HEK293 (cell line): ENCODE data around the gene IP6K2.

Experiments
- REPIN1 ChIP-seq: fragments of 450-650 bp; formaldehyde crosslinking; IDR thresholded peaks from 2 replicates; pipeline ENCODE4 v1.5.1; 2017; ENCODE audit warnings: missing biosample characterization, missing genetic modification characterization, low read depth
- TF ChIP-seq, protein P1 (sequence below): fragments of 450-650 bp; formaldehyde crosslinking; IDR thresholded peaks from 2 replicates; pipeline ENCODE4 v1.5.1; 2016; ENCODE audit warnings: missing biosample characterization, missing genetic modification characterization

GRCh38 chr3:48686538-48687219 lies 30.3 kb downstream of the IP6K2 start:
- TF ChIP-seq, protein P1, sequence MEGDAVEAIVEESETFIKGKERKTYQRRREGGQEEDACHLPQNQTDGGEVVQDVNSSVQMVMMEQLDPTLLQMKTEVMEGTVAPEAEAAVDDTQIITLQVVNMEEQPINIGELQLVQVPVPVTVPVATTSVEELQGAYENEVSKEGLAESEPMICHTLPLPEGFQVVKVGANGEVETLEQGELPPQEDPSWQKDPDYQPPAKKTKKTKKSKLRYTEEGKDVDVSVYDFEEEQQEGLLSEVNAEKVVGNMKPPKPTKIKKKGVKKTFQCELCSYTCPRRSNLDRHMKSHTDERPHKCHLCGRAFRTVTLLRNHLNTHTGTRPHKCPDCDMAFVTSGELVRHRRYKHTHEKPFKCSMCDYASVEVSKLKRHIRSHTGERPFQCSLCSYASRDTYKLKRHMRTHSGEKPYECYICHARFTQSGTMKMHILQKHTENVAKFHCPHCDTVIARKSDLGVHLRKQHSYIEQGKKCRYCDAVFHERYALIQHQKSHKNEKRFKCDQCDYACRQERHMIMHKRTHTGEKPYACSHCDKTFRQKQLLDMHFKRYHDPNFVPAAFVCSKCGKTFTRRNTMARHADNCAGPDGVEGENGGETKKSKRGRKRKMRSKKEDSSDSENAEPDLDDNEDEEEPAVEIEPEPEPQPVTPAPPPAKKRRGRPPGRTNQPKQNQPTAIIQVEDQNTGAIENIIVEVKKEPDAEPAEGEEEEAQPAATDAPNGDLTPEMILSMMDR (tag by site-specific recombination), result no peak
- no peak for TF ChIP-seq REPIN1
